GM23338 (cell line): ENCODE results near the gene GAK. TPM values are rescaled to one million over a fixed set of nuclear protein-coding genes. Genes with fewer than 3 reads are reported as not detected.
A peak's percentile ranks its signal among the peaks of the same experiment; 100 is the strongest.

Source experiments
- ATAC-seq: fragments of 200-7000 bp; cut with Tn5 transposase; 3 replicates; pipeline ENCODE4 v1.9.1; 2020
- DNase-seq: peaks from one replicate; pipeline ENCODE4 v3.0.0-alpha.2; 2015; ENCODE audit warnings: low spot score
- H2AFZ ChIP-seq: fragments of 200-600 bp; sonication (generic); 2 replicates; pipeline ENCODE4 v1.8.0; 2016; ENCODE audit warnings: antibody characterized with exemption, mild to moderate bottlenecking, moderate library complexity
- H3F3A ChIP-seq: fragments of 200-600 bp; sonication (generic); replicated peaks from 2 replicates; pipeline ENCODE4 v1.8.0; 2017; ENCODE audit warnings: antibody characterized with exemption, mixed run types, low read depth
- H3K27ac ChIP-seq: fragments of 200-600 bp; sonication (generic); 2 replicates; pipeline ENCODE4 v1.6.1; 2016; ENCODE audit warnings: low read depth
- H3K27me3 ChIP-seq: fragments of 200-600 bp; sonication (generic); 2 replicates; pipeline ENCODE4 v1.8.0; 2016; ENCODE audit warnings: mild to moderate bottlenecking, mixed run types, moderate library complexity; ENCODE audit not compliant: insufficient read depth
- H3K36me3 ChIP-seq: fragments of 200-600 bp; sonication (generic); 2 replicates; pipeline ENCODE4 v1.8.0; 2016; ENCODE audit warnings: mild to moderate bottlenecking; ENCODE audit not compliant: insufficient read depth
- H3K4me1 ChIP-seq: fragments of 200-600 bp; sonication (generic); 2 replicates; pipeline ENCODE4 v1.8.0; 2016; ENCODE audit warnings: mild to moderate bottlenecking, moderate library complexity; ENCODE audit not compliant: insufficient read depth
- H3K4me2 ChIP-seq: fragments of 200-600 bp; sonication (generic); 2 replicates; pipeline ENCODE4 v1.7.1; 2017; ENCODE audit warnings: mixed run types
- H3K4me3 ChIP-seq: fragments of 200-600 bp; sonication (generic); 2 replicates; pipeline ENCODE4 v1.6.1; 2016; ENCODE audit warnings: mixed run types
- H3K79me2 ChIP-seq: fragments of 200-600 bp; sonication (generic); replicated peaks from 2 replicates; pipeline ENCODE4 v1.8.0; 2017; ENCODE audit warnings: mild to moderate bottlenecking; ENCODE audit not compliant: insufficient read depth
- H3K9me2 ChIP-seq: fragments of 200-600 bp; sonication (generic); 2 replicates; pipeline ENCODE4 v1.8.0; 2017; ENCODE audit not compliant: insufficient read depth
- H4K20me1 ChIP-seq: fragments of 200-600 bp; sonication (generic); replicated peaks from 2 replicates; pipeline ENCODE4 v1.8.0; 2017; ENCODE audit warnings: mild to moderate bottlenecking; ENCODE audit not compliant: insufficient read depth
- H3K27ac Mint-ChIP-seq: 2 replicates; pipeline ENCODE4 v1.8.0; 2020; ENCODE audit warnings: inconsistent platforms, mild to moderate bottlenecking, moderate library complexity, mixed read lengths
- H3K27me3 Mint-ChIP-seq: 3 replicates; pipeline ENCODE4 v1.8.0; 2022; ENCODE audit warnings: low read depth, mild to moderate bottlenecking, moderate library complexity, mixed read lengths, inconsistent platforms; ENCODE audit not compliant: insufficient read depth, poor library complexity
- H3K36me3 Mint-ChIP-seq: 3 replicates; pipeline ENCODE4 v1.8.0; 2021; ENCODE audit warnings: low read depth, mild to moderate bottlenecking, inconsistent platforms, moderate library complexity, mixed read lengths
- H3K4me1 Mint-ChIP-seq: 3 replicates; pipeline ENCODE4 v1.8.0; 2020; ENCODE audit warnings: mild to moderate bottlenecking, inconsistent platforms, mixed read lengths
- H3K4me3 Mint-ChIP-seq: 3 replicates; pipeline ENCODE4 v1.8.0; 2021; ENCODE audit warnings: moderate library complexity, mild to moderate bottlenecking, inconsistent platforms, mixed read lengths
- H3K9me3 Mint-ChIP-seq: 3 replicates; pipeline ENCODE4 v1.8.0; 2020; ENCODE audit warnings: moderate library complexity, mild to moderate bottlenecking, inconsistent platforms, mixed read lengths
- EZH2phosphoT487 ChIP-seq: fragments of 200-600 bp; sonication (generic); IDR thresholded peaks from one replicate; pipeline ENCODE4 v1.8.1; 2018; ENCODE audit warnings: antibody characterized with exemption; ENCODE audit not compliant: unreplicated experiment
- JUNB ChIP-seq: IDR thresholded peaks from one replicate; pipeline ENCODE4 v1.6.1; 2016; ENCODE audit warnings: antibody characterized with exemption; ENCODE audit not compliant: unreplicated experiment
- NANOG ChIP-seq: IDR thresholded peaks from 2 replicates; pipeline ENCODE4 v1.6.1; 2016; ENCODE audit warnings: antibody characterized with exemption, borderline replicate concordance
- POLR2AphosphoS5 ChIP-seq: IDR thresholded peaks from 2 replicates; pipeline ENCODE4 v1.6.1; 2016; ENCODE audit warnings: antibody characterized with exemption, low read depth
- STAT1 ChIP-seq: IDR thresholded peaks from one replicate; pipeline ENCODE4 v1.6.1; 2016; ENCODE audit warnings: antibody characterized with exemption; ENCODE audit not compliant: unreplicated experiment
- ZNF114 ChIP-seq: fragments of 250-450 bp; sonication (Bioruptor Pico); IDR thresholded peaks from 2 replicates; pipeline ENCODE4 v1.5.0; 2020; ENCODE audit warnings: mild to moderate bottlenecking, moderate library complexity
- ZNF331 ChIP-seq: fragments of 250-450 bp; sonication (Bioruptor Pico); IDR thresholded peaks from 2 replicates; pipeline ENCODE4 v1.5.0; 2020; ENCODE audit warnings: low read depth, mild to moderate bottlenecking, moderate library complexity
- polyA plus RNA-seq: library from polyadenylated mRNA; unstranded; fragments of >200 nt; fragmentation: Nextera tagmentation; extraction: Ambion mirVana; gene quantifications from 2 replicates; pipeline ENCODE4 v1.2.1, GENCODE V29; 2016
- total RNA-seq: library from RNA; depleted of rRNA; stranded (reverse); fragments of >200 nt; shearing (Covaris generic); gene quantifications from 2 replicates; pipeline ENCODE4 v1.2.3, GENCODE V29; 2014
- TF ChIP-seq, protein P1 (sequence below): fragments of 250-450 bp; sonication (Bioruptor Pico); IDR thresholded peaks from 2 replicates; pipeline ENCODE4 v1.5.0; 2020; ENCODE audit warnings: mild to moderate bottlenecking, moderate library complexity

Gene GAK
- total and polyA plus RNA-seq, 2 experiments from 2014 or later = 48.5 to 124 TPM

DNA sequence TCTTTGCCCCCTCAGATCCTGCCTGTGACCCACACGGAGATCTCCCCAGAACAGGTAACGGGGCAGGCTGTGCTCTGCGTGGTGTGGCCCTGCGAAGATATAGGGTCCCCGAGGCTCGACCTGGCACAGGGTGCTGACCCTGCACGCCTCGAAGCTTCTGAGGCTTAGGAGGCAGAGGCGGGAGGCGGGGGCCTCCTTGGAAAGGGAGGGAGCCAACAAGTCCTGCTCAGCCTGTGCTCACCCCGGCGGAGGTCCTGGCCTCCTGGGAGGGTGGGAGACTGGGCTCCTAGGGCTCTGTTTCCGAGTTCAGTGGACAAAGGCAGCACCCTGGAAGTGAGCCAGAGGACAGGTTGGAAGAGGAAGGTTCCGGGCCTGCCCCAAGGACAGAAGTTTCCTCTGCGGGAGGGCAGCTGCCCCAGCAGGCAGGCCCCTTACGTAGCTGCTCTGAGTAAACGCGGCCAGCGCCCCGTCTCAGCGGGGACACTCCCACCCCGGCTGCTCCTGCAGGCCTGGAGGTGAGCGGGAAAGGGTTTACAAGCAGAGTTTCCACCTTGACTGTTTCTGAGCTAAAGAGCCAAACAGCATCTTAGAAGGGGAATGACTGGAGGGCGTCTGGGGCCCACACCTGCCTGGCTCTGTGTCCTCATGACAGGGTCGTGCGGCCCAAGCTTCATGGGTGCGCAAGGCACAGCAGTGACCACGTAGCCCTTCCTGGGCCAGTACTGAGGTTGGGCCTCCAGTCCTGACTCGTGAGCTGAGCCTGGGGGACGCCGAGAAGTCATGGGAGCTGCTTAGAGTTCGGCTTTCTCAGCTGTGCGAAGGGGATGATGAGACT is 16.2 kb upstream of the GAK start:
- Mint-ChIP-seq H3K4me1 (peaks cover 17% of the 10 kb centered on the region), H3K36me3 (no peaks in the 10 kb centered on the region), H3K4me3 (no peak overlapping the region), H3K27ac (no peak overlapping the region), H3K9me3 (no peaks in the 10 kb centered on the region), H3K27me3 (peaks cover 12% of the 10 kb centered on the region)
- TF ChIP-seq EZH2phosphoT487 (no peak), JUNB (no peak), NANOG (no peak), STAT1 (no peak), ZNF114 (no peak), POLR2AphosphoS5 (no peak), ZNF331 (CRISPR knock-in tag) (no peak)
- TF ChIP-seq, protein P1, sequence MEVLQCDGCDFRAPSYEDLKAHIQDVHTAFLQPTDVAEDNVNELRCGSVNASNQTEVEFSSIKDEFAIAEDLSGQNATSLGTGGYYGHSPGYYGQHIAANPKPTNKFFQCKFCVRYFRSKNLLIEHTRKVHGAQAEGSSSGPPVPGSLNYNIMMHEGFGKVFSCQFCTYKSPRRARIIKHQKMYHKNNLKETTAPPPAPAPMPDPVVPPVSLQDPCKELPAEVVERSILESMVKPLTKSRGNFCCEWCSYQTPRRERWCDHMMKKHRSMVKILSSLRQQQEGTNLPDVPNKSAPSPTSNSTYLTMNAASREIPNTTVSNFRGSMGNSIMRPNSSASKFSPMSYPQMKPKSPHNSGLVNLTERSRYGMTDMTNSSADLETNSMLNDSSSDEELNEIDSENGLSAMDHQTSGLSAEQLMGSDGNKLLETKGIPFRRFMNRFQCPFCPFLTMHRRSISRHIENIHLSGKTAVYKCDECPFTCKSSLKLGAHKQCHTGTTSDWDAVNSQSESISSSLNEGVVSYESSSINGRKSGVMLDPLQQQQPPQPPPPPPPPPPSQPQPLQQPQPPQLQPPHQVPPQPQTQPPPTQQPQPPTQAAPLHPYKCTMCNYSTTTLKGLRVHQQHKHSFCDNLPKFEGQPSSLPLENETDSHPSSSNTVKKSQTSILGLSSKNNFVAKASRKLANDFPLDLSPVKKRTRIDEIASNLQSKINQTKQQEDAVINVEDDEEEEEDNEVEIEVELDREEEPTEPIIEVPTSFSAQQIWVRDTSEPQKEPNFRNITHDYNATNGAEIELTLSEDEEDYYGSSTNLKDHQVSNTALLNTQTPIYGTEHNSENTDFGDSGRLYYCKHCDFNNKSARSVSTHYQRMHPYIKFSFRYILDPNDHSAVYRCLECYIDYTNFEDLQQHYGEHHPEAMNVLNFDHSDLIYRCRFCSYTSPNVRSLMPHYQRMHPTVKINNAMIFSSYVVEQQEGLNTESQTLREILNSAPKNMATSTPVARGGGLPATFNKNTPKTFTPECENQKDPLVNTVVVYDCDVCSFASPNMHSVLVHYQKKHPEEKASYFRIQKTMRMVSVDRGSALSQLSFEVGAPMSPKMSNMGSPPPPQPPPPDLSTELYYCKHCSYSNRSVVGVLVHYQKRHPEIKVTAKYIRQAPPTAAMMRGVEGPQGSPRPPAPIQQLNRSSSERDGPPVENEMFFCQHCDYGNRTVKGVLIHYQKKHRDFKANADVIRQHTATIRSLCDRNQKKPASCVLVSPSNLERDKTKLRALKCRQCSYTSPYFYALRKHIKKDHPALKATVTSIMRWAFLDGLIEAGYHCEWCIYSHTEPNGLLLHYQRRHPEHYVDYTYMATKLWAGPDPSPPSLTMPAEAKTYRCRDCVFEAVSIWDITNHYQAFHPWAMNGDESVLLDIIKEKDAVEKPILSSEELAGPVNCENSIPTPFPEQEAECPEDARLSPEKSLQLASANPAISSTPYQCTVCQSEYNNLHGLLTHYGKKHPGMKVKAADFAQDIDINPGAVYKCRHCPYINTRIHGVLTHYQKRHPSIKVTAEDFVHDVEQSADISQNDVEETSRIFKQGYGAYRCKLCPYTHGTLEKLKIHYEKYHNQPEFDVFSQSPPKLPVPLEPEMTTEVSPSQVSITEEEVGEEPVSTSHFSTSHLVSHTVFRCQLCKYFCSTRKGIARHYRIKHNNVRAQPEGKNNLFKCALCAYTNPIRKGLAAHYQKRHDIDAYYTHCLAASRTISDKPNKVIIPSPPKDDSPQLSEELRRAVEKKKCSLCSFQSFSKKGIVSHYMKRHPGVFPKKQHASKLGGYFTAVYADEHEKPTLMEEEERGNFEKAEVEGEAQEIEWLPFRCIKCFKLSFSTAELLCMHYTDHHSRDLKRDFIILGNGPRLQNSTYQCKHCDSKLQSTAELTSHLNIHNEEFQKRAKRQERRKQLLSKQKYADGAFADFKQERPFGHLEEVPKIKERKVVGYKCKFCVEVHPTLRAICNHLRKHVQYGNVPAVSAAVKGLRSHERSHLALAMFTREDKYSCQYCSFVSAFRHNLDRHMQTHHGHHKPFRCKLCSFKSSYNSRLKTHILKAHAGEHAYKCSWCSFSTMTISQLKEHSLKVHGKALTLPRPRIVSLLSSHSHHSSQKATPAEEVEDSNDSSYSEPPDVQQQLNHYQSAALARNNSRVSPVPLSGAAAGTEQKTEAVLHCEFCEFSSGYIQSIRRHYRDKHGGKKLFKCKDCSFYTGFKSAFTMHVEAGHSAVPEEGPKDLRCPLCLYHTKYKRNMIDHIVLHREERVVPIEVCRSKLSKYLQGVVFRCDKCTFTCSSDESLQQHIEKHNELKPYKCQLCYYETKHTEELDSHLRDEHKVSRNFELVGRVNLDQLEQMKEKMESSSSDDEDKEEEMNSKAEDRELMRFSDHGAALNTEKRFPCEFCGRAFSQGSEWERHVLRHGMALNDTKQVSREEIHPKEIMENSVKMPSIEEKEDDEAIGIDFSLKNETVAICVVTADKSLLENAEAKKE (CRISPR knock-in tag) = no peak
- Histone ChIP-seq H3K27me3 (no peaks in the 10 kb centered on the region), H3K4me2 (no peak overlapping the region), H4K20me1 (no peaks in the 10 kb centered on the region), H3K79me2 (no peaks in the 10 kb centered on the region), H3K4me3 (no peak overlapping the region), H3K4me1 (0 out of 2 replicates have a peak, but pooled peaks cover 4% of the 10 kb centered on the region), H3K36me3 (no peaks in the 10 kb centered on the region), H3K27ac (no peak overlapping the region), H3K9me2 (no peaks in the 10 kb centered on the region), H2AFZ (no peak overlapping the region), H3F3A (no peaks in the 10 kb centered on the region)
- DNase-seq (no peak), ATAC-seq (peak; percentile 9)
